A673 (cell line): Measurements from ENCODE around the gene CD96. TPM values are rescaled to one million over a fixed set of nuclear protein-coding genes. Genes with fewer than 3 reads are reported as not detected.

Source experiments
- BruUV-seq: library from RNA; stranded (reverse); fragments of 400-500 nt; replicated peaks from 2 replicates; lab custom pipeline; 2021; lab: Mats Ljungman, UMichigan
- CTCF ChIA-PET: fragments of 300-600 bp; sonication (Branson Sonifier 250); formaldehyde crosslinking; loops from one replicate; lab custom pipeline; 2022; ENCODE audit warnings: antibody characterized with exemption; lab: Charles Lee
- POLR2A ChIA-PET: fragments of 300-600 bp; sonication (Branson Sonifier 250); formaldehyde crosslinking; loops from one replicate; lab custom pipeline; 2022; ENCODE audit warnings: antibody characterized with exemption; ENCODE audit not compliant: low non-redundant PET; lab: Charles Lee
- DNase-seq: peaks from one replicate; pipeline ENCODE4 v3.0.0-alpha.2; 2015; ENCODE audit warnings: low spot score
- H3K27ac ChIP-seq: fragments of 200-600 bp; sonication (generic); 2 replicates; pipeline ENCODE4 v1.5.1; 2016; ENCODE audit warnings: mixed run types, low read depth, mild to moderate bottlenecking, mixed read lengths, antibody characterized with exemption, low read length; ENCODE audit not compliant: poor library complexity, severe bottlenecking
- H3K27me3 ChIP-seq: fragments of 200-600 bp; sonication (generic); replicated peaks from 2 replicates; pipeline ENCODE4 v1.6.1; 2017; ENCODE audit warnings: mixed run types, low read depth, mild to moderate bottlenecking, mixed read lengths, antibody characterized with exemption, low read length; ENCODE audit not compliant: insufficient read depth, poor library complexity
- H3K36me3 ChIP-seq: fragments of 200-600 bp; sonication (generic); 2 replicates; pipeline ENCODE4 v1.6.1; 2016; ENCODE audit warnings: mixed run types, mild to moderate bottlenecking, mixed read lengths, antibody characterized with exemption, low read length; ENCODE audit not compliant: insufficient read depth, poor library complexity, severe bottlenecking
- H3K4me1 ChIP-seq: fragments of 200-600 bp; sonication (generic); 2 replicates; pipeline ENCODE4 v1.6.1; 2017; ENCODE audit warnings: mixed run types, mild to moderate bottlenecking, mixed read lengths, antibody characterized with exemption, low read length; ENCODE audit not compliant: insufficient read depth, poor library complexity, severe bottlenecking
- H3K4me3 ChIP-seq: fragments of 200-600 bp; sonication (generic); 2 replicates; pipeline ENCODE4 v1.5.1; 2016; ENCODE audit warnings: low read depth, mixed run types, mild to moderate bottlenecking, mixed read lengths, low read length; ENCODE audit not compliant: poor library complexity, severe bottlenecking
- H3K9me3 ChIP-seq: fragments of 200-600 bp; sonication (generic); 2 replicates; pipeline ENCODE4 v1.6.1; 2016; ENCODE audit warnings: mixed run types, low read depth, mild to moderate bottlenecking, mixed read lengths, antibody characterized with exemption, low read length; ENCODE audit not compliant: poor library complexity, severe bottlenecking
- CTCF ChIP-seq: fragments of 300-800, 200-600 bp; sonication (generic); conservative IDR thresholded peaks from 2 replicates; pipeline ENCODE4 v1.5.1; 2017; ENCODE audit warnings: low read depth, mild to moderate bottlenecking, antibody characterized with exemption, low read length, moderate library complexity, mixed read lengths
- EZH2 ChIP-seq: fragments of 200-600 bp; sonication (generic); IDR thresholded peaks from 2 replicates; pipeline ENCODE4 v1.6.1; 2017; ENCODE audit warnings: borderline replicate concordance, low read depth, mild to moderate bottlenecking, mixed read lengths, antibody characterized with exemption, low read length; ENCODE audit not compliant: poor library complexity, severe bottlenecking
- intact Hi-C: fragments of 100-400 bp; cut with micrococcal nuclease; formaldehyde crosslinking; loops from one replicate; pipeline ENCODE4 v1.10.0; 2022; ENCODE audit not compliant: unreplicated experiment
- total RNA-seq: library from RNA; stranded (reverse); gene quantifications from 2 replicates; pipeline ENCODE4 v1.2.3, GENCODE V29; 2021

CD96 gene
- total RNA-seq, 1 experiment from 2014 or later = not detected

- intact Hi-C loops = no loop called here
- ChIA-PET CTCF (no interaction called here), POLR2A (no interaction called here)
- H3K36me3 ChIP-seq = no peaks in the 10 kb centered on the region
- no TSS peak for BruUV-seq
- no peak overlapping the region for H3K4me3 ChIP-seq
- DNase-seq = no peak
- no peaks in the 10 kb centered on the region for H3K27me3 ChIP-seq
- no peak for TF ChIP-seq EZH2
- no peak for TF ChIP-seq CTCF
- H3K9me3 ChIP-seq = no peaks in the 10 kb centered on the region
- no peaks in the 10 kb centered on the region for H3K4me1 ChIP-seq
- no peak overlapping the region for H3K27ac ChIP-seq
These were observed 139.8 kb downstream of the CD96 start for GRCh38 chr3:111681661-111682426.

DNA sequence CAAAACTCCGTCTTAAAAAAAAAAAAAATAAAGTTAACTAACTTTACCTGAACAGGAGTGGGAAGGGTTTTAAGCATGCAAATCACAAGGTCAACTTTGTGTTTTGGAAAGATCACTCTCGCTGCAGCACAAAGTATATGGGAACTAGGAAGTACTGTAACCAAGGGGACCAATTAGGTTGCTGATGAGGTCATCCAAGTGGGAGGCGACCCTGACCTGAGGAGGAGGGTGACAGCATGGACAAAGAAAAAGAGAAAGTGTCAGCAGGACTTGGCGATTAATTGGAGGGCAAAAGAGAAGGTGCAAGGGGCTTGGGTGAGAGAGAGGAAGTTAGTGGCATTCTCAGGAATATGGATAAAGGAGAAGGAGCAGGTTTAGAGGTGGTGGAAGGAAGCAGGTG is 142.6 kb downstream of the CD96 start:
- CTCF ChIA-PET = no interaction called here
- Histone ChIP-seq H3K36me3 (no peaks in the 10 kb centered on the region), H3K27ac (no peak overlapping the region), H3K4me1 (no peaks in the 10 kb centered on the region), H3K4me3 (no peak overlapping the region), H3K27me3 (no peaks in the 10 kb centered on the region), H3K9me3 (no peaks in the 10 kb centered on the region)
- POLR2A ChIA-PET = no interaction called here
- intact Hi-C loops = no loop called here
- TF ChIP-seq CTCF (no peak), EZH2 (no peak)
- no peak for DNase-seq
- no TSS peak for BruUV-seq

- H3K4me3 ChIP-seq = no peak overlapping the region
- TF ChIP-seq EZH2 (no peak), CTCF (no peak)
- no peak overlapping the region for H3K27ac ChIP-seq
- DNase-seq = no peak
- H3K4me1 ChIP-seq = no peaks in the 10 kb centered on the region
- H3K36me3 ChIP-seq = no peaks in the 10 kb centered on the region
- intact Hi-C loops = no loop called here
- H3K9me3 ChIP-seq = no peaks in the 10 kb centered on the region
- POLR2A ChIA-PET = no interaction called here
- H3K27me3 ChIP-seq = no peaks in the 10 kb centered on the region
- no TSS peak for BruUV-seq
- CTCF ChIA-PET = no interaction called here
These were observed 146.3 kb downstream of the CD96 start for GRCh38 chr3:111688190-111688800.
